Fibroblast of lung (primary cell): Measurements from ENCODE around the gene NRM. TPM values are rescaled to one million over a fixed set of nuclear protein-coding genes. Genes with fewer than 3 reads are reported as not detected.

Experiments
- DNase-seq, 2 donors: peaks; one replicate each; pipeline versions ENCODE4 v3.0.0 to v3.0.0-alpha.2; 2010; ENCODE audit warnings: low read depth in 2 of 2
- H2AFZ ChIP-seq: 2 replicates; pipeline ENCODE4 v1.5.1; 2012; ENCODE audit warnings: low read length, control low read depth, inconsistent platforms
- H3K27ac ChIP-seq: 2 replicates; pipeline ENCODE4 v1.5.1; 2011; ENCODE audit warnings: low read length, control low read depth; ENCODE audit not compliant: insufficient read depth
- H3K27me3 ChIP-seq: 2 replicates; pipeline ENCODE4 v1.5.1; 2011; ENCODE audit warnings: mild to moderate bottlenecking, low read length; ENCODE audit not compliant: control insufficient read depth, insufficient read depth
- H3K36me3 ChIP-seq: 2 replicates; pipeline ENCODE4 v1.5.1; 2011; ENCODE audit warnings: low read length; ENCODE audit not compliant: control insufficient read depth, insufficient read depth
- H3K4me1 ChIP-seq: 2 replicates; pipeline ENCODE4 v1.5.1; 2011; ENCODE audit warnings: low read length; ENCODE audit not compliant: control insufficient read depth, insufficient read depth; ENCODE audit errors: extremely low read depth
- H3K4me2 ChIP-seq: 2 replicates; pipeline ENCODE4 v1.5.1; 2011; ENCODE audit warnings: low read length, control low read depth; ENCODE audit not compliant: insufficient read depth; ENCODE audit errors: extremely low read depth
- H3K4me3 ChIP-seq, 4 experiments: fragments of 200-600 bp in 1 of 4; sonication (generic) in 1 of 4; replicated peaks in 1 of 4; 2 replicates each; pipeline ENCODE4 v1.5.1; 2011 to 2016; ENCODE audit warnings: low read length in 4 of 4, low read depth in 3 of 4, mild to moderate bottlenecking in 3 of 4, control low read depth in 2 of 4, inconsistent platforms in 1 of 4, mixed read lengths in 1 of 4; ENCODE audit not compliant: insufficient read depth in 1 of 4; ENCODE audit errors: control extremely low read depth in 1 of 4
- H3K79me2 ChIP-seq: 2 replicates; pipeline ENCODE4 v1.5.1; 2012; ENCODE audit warnings: mild to moderate bottlenecking, low read length, inconsistent platforms; ENCODE audit not compliant: control insufficient read depth, insufficient read depth
- H3K9ac ChIP-seq: 2 replicates; pipeline ENCODE4 v1.5.1; 2011; ENCODE audit warnings: mild to moderate bottlenecking, low read length, control low read depth; ENCODE audit not compliant: insufficient read depth
- H3K9me3 ChIP-seq: 2 replicates; pipeline ENCODE4 v1.5.1; 2012; ENCODE audit warnings: low read depth, low read length; ENCODE audit not compliant: control insufficient read depth, insufficient read depth
- H4K20me1 ChIP-seq: 2 replicates; pipeline ENCODE4 v1.5.1; 2011; ENCODE audit warnings: low read length; ENCODE audit not compliant: control insufficient read depth, insufficient read depth; ENCODE audit errors: extremely low read depth
- CTCF ChIP-seq, 2 donors: IDR thresholded peaks in 1 of 2; conservative IDR thresholded peaks in 1 of 2; 1 replicate in 1 of 2; 2 replicates in 1 of 2; pipeline ENCODE4 v1.5.1; 2011 to 2012; ENCODE audit warnings: low read length in 2 of 2, control low read depth in 1 of 2, inconsistent platforms in 1 of 2, low read depth in 1 of 2, mild to moderate bottlenecking in 1 of 2
- EZH2 ChIP-seq: IDR thresholded peaks from 2 replicates; pipeline ENCODE4 v1.5.1; 2012; ENCODE audit warnings: low read length, control low read depth, mild to moderate bottlenecking; ENCODE audit errors: missing control alignments
- polyA plus RNA-seq, 2 donors: library from polyadenylated mRNA; depleted of rRNA in 1 of 2; stranded (reverse) in 1 of 2; unstranded in 1 of 2; fragments of >200 nt; gene quantifications; 2 replicates each; pipeline ENCODE4 v1.2.1, GENCODE V29; 2011 to 2012; ENCODE audit warnings: missing spikeins in 1 of 2
- total RNA-seq: library from RNA; depleted of rRNA; stranded (reverse); fragments of >200 nt; gene quantifications from 2 replicates; pipeline ENCODE4 v1.2.1, GENCODE V29; 2014

Gene NRM
- total and polyA plus RNA-seq, 2 donors (not counting 1 experiment from before 2014, with no cell fraction given), result 2.5 to 18.3 TPM

- peaks cover 19% of the 10 kb centered on the region for H3K36me3 ChIP-seq
- no peaks in the 10 kb centered on the region for H3K9me3 ChIP-seq
- no peak overlapping the region for H3K4me2 ChIP-seq
- no peak for DNase-seq
- no peaks in the 10 kb centered on the region for H3K4me1 ChIP-seq
- H3K79me2 ChIP-seq, result no peaks in the 10 kb centered on the region
- no peak overlapping the region for H3K4me3 ChIP-seq
- H2AFZ ChIP-seq, result no peak overlapping the region
- no peaks in the 10 kb centered on the region for H4K20me1 ChIP-seq
- no peak for TF ChIP-seq CTCF (conservative IDR thresholded peaks at IDR 0.05 in 1 of 2, IDR thresholded peaks at IDR 0.05 in 1 of 2; ENCODE audit: low read depth in 1 of 2, low read length in 2 of 2)
- TF ChIP-seq EZH2, result no peak
- no peak overlapping the region for H3K27ac ChIP-seq
- H3K27me3 ChIP-seq, result no peaks in the 10 kb centered on the region
- no peak overlapping the region for H3K9ac ChIP-seq
Measured at GRCh38 chr6:30657454-30657853, 33.3 kb downstream of the NRM start.

- Histone ChIP-seq H3K27me3 (no peaks in the 10 kb centered on the region), H3K4me3 (no peak overlapping the region), H3K36me3 (peaks cover 15% of the 10 kb centered on the region), H4K20me1 (no peaks in the 10 kb centered on the region), H3K9me3 (no peaks in the 10 kb centered on the region), H3K9ac (no peak overlapping the region), H3K4me1 (no peaks in the 10 kb centered on the region), H3K27ac (no peak overlapping the region), H3K79me2 (no peaks in the 10 kb centered on the region), H2AFZ (no peak overlapping the region), H3K4me2 (no peak overlapping the region)
- TF ChIP-seq CTCF (conservative IDR thresholded peaks at IDR 0.05 in 1 of 2, IDR thresholded peaks at IDR 0.05 in 1 of 2; ENCODE audit: low read depth in 1 of 2, low read length in 2 of 2), result no peak
- TF ChIP-seq EZH2, result no peak
- no peak for DNase-seq
Measured at GRCh38 chr6:30656513-30656912, 34.3 kb downstream of the NRM start.

DNA sequence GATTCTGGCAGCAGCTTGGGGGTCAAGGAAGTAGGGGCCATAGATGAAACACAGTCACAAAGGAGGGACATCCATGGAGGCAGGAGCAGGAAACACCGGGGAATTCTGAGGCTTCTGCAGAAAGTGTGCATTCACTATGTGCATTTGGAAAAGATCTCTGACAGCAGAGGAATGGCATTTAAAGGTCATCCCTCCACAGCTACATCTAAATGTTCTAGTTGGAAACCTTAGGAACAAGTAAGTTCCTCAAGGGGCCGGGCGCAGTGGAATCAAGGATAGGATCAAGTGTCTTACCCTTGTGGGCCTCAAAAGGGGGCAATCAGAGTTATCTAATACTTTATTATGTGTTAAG lies 35.1 kb downstream of the NRM start:
- no peak for DNase-seq
- Histone ChIP-seq H3K27me3 (no peaks in the 10 kb centered on the region), H2AFZ (no peak overlapping the region), H3K27ac (no peak overlapping the region), H3K4me1 (no peaks in the 10 kb centered on the region), H4K20me1 (no peaks in the 10 kb centered on the region), H3K9me3 (no peaks in the 10 kb centered on the region), H3K4me3 (no peak overlapping the region), H3K36me3 (peaks cover 14% of the 10 kb centered on the region), H3K4me2 (no peak overlapping the region), H3K79me2 (no peaks in the 10 kb centered on the region), H3K9ac (no peak overlapping the region)
- TF ChIP-seq EZH2 (no peak), CTCF (conservative IDR thresholded peaks at IDR 0.05 in 1 of 2, IDR thresholded peaks at IDR 0.05 in 1 of 2; ENCODE audit: low read depth in 1 of 2, low read length in 2 of 2) (no peak)
